Epithelial cell of esophagus (primary cell): ENCODE results near the gene PDCD2L.

ENCODE experiments used
- DNase-seq: peaks from one replicate; pipeline ENCODE4 v3.0.0; 2010; ENCODE audit warnings: low read depth
- H3K4me3 ChIP-seq: 2 replicates; pipeline ENCODE4 v1.5.1; 2011; ENCODE audit warnings: mild to moderate bottlenecking, low read length, control low read depth
- TF ChIP-seq, protein P1 (sequence below): IDR thresholded peaks from 2 replicates; pipeline ENCODE4 v1.5.1; 2011; ENCODE audit warnings: low read depth, mild to moderate bottlenecking, low read length, control low read depth, inconsistent platforms; ENCODE audit not compliant: insufficient read depth; ENCODE audit errors: missing control alignments

Gene PDCD2L

DNA sequence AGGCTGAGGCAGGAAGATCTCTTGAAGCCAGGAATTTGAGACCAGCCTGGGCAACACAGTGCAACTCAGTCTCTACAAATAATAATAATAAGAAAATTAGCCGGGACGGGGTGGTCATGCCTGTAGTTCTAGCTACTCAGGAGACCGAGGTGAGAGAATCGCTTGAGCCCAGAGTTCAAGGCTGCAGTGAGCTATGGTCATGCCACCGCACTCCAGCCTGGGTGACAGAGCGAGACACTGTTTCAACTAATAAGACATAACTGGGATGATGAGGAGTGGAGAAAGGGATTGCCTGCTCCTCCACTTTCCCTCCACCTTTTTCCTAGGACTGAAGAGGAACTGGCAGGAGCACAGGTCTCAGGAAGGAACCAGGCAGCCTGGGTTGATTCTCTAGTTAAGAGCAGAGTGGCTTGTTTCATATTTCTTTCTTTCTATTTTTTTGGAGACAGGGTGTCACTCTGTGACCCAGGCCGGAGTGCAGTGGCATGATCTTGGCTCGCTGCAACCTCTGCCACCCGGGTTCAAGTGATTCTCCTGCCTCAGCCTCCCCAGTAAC is 43.8 kb upstream of the PDCD2L start:
- TF ChIP-seq, protein P1, sequence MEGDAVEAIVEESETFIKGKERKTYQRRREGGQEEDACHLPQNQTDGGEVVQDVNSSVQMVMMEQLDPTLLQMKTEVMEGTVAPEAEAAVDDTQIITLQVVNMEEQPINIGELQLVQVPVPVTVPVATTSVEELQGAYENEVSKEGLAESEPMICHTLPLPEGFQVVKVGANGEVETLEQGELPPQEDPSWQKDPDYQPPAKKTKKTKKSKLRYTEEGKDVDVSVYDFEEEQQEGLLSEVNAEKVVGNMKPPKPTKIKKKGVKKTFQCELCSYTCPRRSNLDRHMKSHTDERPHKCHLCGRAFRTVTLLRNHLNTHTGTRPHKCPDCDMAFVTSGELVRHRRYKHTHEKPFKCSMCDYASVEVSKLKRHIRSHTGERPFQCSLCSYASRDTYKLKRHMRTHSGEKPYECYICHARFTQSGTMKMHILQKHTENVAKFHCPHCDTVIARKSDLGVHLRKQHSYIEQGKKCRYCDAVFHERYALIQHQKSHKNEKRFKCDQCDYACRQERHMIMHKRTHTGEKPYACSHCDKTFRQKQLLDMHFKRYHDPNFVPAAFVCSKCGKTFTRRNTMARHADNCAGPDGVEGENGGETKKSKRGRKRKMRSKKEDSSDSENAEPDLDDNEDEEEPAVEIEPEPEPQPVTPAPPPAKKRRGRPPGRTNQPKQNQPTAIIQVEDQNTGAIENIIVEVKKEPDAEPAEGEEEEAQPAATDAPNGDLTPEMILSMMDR = no peak
- DNase-seq = no peak
- H3K4me3 ChIP-seq = no peak overlapping the region

DNA sequence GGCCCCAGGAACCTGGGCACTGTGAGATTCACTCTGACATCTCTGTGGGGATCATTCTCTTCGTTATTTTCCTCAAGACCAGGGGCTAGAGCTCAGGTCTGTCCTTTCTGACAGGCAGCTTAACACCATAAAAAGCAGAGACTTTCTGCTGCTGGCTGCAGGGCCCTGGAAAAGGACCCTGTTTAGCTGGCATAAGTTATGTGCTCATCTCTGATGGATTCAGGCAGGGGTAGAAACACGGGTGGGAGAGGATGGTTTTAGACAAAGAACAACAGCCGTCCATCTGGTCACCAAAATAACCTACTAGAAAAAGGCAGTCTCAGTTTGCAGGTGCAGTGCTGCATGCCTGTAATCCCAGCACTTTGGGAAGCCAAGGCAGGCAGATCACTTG is 41.5 kb upstream of the PDCD2L start:
- TF ChIP-seq, protein P1 = no peak
- no peak overlapping the region for H3K4me3 ChIP-seq
- no peak for DNase-seq

DNA sequence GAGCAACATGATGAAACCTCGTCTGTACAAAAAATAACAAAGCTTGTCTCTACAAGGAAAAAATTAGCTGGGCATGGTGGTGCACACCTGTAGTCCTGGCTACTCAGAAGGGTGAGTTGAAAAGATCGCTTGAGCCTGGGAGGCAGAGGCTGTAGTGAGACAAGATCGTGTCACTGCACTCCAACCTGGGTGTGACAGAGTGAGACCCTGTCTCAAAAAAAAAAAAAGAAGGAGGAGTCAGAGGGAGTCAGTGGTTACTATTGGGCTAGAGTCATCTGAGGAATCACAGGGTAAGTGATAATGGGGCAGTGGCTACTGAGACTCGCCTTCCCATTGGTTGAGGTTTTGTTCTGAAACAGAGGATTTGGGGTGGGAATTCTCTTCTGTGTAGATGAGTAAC is 41.1 kb upstream of the PDCD2L start:
- TF ChIP-seq, protein P1 = no peak
- H3K4me3 ChIP-seq = no peak overlapping the region
- DNase-seq = no peak

DNA sequence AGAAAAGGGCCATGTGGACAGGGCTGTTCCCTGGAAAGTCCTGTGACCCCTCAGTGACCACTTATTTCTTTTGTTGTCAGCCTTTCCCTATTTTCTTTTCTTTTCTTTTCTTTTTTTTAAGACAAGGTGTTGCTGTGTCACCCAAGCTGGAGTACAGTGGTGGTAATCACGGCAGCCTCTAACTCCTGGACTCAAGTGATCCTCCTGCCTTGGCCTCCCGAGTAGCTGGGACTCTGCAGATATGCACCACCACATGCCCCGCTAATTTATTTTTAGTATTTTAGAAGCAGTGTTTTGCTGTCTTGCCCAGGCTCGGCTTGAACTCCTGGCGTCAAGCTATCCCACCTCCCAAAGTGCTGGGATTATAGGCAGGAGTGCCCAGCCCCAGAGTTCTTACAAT is 40.3 kb upstream of the PDCD2L start:
- no peak for DNase-seq
- H3K4me3 ChIP-seq = no peak overlapping the region
- TF ChIP-seq, protein P1 = no peak

DNA sequence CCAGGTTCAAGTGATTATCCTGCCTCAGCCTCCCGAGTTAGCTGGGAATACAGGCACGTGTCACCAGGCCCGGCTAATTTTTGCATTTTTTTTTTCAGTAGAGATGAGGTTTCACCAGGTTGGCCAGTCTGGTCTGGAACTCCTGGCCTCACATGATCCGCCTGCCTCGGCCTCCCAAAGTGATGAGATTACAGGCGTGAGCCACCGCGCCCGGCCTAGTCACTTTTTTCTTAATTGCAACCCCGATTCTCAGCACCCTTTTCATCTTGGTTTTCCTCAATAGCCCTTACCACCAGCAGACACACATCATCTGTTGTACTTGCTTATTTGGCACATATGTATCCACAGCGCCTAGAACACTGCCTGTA is 39.8 kb upstream of the PDCD2L start:
- peak overlapping the region; percentile 36 for H3K4me3 ChIP-seq
- no peak for DNase-seq
- TF ChIP-seq, protein P1 = no peak

DNA sequence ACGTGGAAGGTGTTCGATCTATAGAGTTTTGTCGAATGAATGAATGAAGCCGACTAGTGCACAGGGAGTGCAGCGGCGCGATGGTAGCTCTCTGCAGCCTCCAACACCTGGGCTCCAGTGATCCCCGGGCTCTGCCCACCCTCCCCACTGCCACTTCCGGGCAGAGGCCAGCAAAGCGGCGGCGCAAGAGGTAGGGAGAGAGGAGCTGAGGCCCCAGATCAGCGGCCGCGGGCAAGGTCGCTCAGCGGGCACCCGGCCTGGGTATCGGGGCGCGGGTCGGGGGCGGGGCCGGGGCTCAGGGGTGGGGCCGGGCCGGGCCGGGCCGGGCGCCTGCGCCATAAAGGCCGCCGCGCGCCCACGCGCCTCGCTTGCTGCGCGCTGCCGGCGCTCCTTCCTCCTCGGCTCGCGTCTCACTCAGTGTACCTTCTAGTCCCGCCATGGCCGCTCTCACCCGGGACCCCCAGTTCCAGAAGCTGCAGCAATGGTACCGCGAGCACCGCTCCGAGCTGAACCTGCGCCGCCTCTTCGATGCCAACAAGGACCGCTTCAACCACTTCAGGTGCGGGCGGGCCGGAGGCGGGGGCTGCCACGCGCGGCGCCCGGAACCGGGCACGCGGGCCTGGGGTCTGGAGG is 39.3 kb upstream of the PDCD2L start, which contains the start of gene GPI:
Gene GPI, plus strand, starts transcription at position 367 of the 633 bp plus-strand sequence. Its CDS starts 71 bp downstream, at position 438.
- H3K4me3 ChIP-seq = peak within 1 kb of the TSS; percentile 87
- TF ChIP-seq, protein P1 = no peak
- DNase-seq = peak; percentile 64
